NB4 (cell line): Measurements from ENCODE around the gene UBE2J2.

Experiments used
- POLR2A ChIP-seq: IDR thresholded peaks from 2 replicates; pipeline ENCODE4 v1.6.1; 2011; ENCODE audit warnings: mild to moderate bottlenecking; ENCODE audit not compliant: insufficient read length; ENCODE audit errors: extremely low read depth
- TF ChIP-seq, protein P1 (sequence below): IDR thresholded peaks from one replicate; pipeline ENCODE4 v1.5.1; 2012; ENCODE audit warnings: low read depth, low read length

DNA sequence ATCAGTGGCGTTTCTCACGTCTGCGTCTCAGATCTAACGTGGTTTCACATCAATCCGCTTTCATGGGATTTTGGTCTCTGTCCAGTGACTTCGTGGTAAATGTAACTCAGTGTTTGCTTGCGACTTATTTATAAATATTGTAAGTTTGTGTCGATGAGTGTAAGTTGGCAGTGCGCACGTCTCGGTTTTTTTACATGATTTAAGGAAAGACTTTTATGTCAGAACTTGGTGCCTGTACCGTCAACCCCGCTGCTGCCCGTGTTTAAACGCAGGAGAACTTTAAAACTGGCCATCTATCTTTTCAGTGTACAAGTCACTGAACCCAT is 40.1 kb downstream of the UBE2J2 start:
- no peak for TF ChIP-seq POLR2A
- TF ChIP-seq, protein P1, sequence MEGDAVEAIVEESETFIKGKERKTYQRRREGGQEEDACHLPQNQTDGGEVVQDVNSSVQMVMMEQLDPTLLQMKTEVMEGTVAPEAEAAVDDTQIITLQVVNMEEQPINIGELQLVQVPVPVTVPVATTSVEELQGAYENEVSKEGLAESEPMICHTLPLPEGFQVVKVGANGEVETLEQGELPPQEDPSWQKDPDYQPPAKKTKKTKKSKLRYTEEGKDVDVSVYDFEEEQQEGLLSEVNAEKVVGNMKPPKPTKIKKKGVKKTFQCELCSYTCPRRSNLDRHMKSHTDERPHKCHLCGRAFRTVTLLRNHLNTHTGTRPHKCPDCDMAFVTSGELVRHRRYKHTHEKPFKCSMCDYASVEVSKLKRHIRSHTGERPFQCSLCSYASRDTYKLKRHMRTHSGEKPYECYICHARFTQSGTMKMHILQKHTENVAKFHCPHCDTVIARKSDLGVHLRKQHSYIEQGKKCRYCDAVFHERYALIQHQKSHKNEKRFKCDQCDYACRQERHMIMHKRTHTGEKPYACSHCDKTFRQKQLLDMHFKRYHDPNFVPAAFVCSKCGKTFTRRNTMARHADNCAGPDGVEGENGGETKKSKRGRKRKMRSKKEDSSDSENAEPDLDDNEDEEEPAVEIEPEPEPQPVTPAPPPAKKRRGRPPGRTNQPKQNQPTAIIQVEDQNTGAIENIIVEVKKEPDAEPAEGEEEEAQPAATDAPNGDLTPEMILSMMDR = no peak
